Fibroblast of mammary gland (primary cell): ENCODE data around the gene ALDH1L2.

ENCODE experiments used
- DNase-seq: peaks from one replicate; pipeline ENCODE4 v3.0.0-alpha.2; 2010; ENCODE audit warnings: low read depth
- H3K4me3 ChIP-seq: 2 replicates; pipeline ENCODE4 v1.5.1; 2011; ENCODE audit warnings: low read depth, mild to moderate bottlenecking, low read length, moderate library complexity; ENCODE audit not compliant: control insufficient read depth
- CTCF ChIP-seq: conservative IDR thresholded peaks from 2 replicates; pipeline ENCODE4 v1.5.1; 2011; ENCODE audit warnings: low read depth, low read length, inconsistent platforms; ENCODE audit not compliant: control insufficient read depth, insufficient read depth

ALDH1L2 gene

DNA sequence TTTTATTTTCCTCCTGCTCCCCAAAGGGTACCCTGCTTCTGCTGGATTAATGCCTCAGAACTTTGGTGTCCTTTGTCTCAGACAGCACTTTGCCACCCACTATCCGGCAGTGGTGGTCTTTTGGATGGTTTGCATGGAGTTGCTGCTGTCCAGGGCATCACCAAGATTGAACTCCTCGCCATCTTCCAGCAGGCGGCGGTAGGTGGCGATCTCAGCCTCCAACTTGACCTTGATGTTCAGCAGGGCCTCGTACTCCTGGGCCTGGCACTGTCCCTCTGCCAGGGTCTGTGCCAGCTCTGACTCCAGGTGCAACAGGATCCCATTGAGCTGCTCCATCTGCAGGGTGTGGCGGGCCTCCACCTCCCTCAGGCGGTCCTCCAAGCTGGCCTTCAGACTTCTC lies 107.6 kb downstream of the ALDH1L2 start:
- peak; percentile 5 for TF ChIP-seq CTCF
- H3K4me3 ChIP-seq = no peak overlapping the region

DNA sequence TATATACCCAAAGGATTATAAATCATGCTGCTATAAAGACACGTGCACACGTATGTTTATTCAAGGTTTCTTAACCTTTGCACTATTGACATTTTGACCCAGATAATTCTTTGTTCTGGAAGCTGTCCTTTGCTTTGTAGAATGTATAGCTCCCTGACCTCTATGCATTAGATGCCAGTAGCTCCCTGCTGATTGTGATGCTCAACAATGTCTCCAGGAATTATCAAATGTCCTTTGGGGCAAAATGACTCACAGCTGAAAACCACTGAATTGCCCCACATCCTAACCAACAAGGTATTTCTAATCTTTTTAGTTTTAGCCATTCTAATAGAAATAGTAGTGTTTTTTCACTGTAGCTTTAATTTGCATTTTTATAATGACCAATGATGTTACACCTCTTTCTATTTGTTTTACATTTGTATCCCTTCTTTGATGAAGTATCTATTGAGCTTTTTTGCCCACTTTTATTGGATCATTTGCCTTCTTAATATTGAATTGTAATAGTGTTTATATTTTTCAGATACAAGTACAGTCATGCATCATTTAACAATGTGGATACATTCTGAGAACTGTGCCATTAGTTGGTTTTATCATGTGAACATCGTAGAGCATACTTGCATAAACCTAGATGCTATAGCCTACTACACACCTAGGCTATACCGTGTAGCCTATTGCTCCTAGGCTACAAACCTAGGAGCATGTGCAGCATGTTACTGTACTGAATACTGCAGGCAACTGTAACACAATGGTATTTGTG lies 108.5 kb downstream of the ALDH1L2 start:
- H3K4me3 ChIP-seq = no peak overlapping the region
- DNase-seq = peak; percentile 76
- no peak for TF ChIP-seq CTCF

More for the DNA sequence above, 107.6 kb downstream of the ALDH1L2 start:
- no peak for DNase-seq

GRCh38 chr12:104974626-104975290 lies 109.5 kb downstream of the ALDH1L2 start:
- TF ChIP-seq CTCF = no peak
- DNase-seq = peak; percentile 55

DNA sequence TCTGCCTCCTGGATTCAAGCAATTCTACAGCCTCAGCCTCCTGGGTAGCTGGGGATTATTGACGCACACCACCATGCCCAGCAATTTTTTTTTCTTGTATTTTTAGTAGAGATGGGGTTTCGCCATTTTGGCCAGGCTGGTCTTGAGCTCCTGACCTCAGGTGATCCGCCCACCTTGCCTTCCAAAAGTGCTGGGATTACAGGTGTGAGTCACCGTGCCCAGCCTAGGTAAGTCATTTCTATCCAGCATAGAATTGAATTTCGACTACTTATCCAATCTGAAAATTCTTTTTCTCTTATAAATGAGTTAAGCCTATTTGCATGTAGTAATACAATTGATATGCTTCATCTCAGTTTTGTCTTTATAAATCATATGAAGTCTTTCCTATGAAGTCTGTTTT lies 111.0 kb downstream of the ALDH1L2 start:
- H3K4me3 ChIP-seq = no peak overlapping the region
- no peak for TF ChIP-seq CTCF
- DNase-seq = no peak

More at GRCh38 chr12:104974626-104975290, 109.5 kb downstream of the ALDH1L2 start:
- no peak overlapping the region for H3K4me3 ChIP-seq

- peak; percentile 26 for DNase-seq
- no peak overlapping the region for H3K4me3 ChIP-seq
- no peak for TF ChIP-seq CTCF
Observed at GRCh38 chr12:104971306-104971705, 113.0 kb downstream of the ALDH1L2 start.
